Duodenal mucosa (tissue), 2 donors: ENCODE measurements around the gene FBXO17.

Experiments used
- H3K27ac ChIP-seq: one replicate; pipeline ENCODE4 v1.7.0; 2013; ENCODE audit warnings: low read depth, low read length
- H3K27me3 ChIP-seq, 2 donors: one replicate each; pipeline ENCODE4 v1.7.0; 2013; ENCODE audit warnings: low read length in 2 of 2, control low read depth in 1 of 2; ENCODE audit not compliant: insufficient read depth in 2 of 2, control insufficient read depth in 1 of 2
- H3K36me3 ChIP-seq, 2 donors: one replicate each; pipeline ENCODE4 v1.7.0; 2013; ENCODE audit warnings: low read length in 2 of 2, control low read depth in 1 of 2; ENCODE audit not compliant: insufficient read depth in 2 of 2, control insufficient read depth in 1 of 2
- H3K4me1 ChIP-seq, 2 donors: one replicate each; pipeline ENCODE4 v1.7.0; 2013; ENCODE audit warnings: low read length in 2 of 2, control low read depth in 1 of 2; ENCODE audit not compliant: insufficient read depth in 2 of 2, control insufficient read depth in 1 of 2
- H3K4me3 ChIP-seq, 2 donors: one replicate each; pipeline ENCODE4 v1.7.0; 2013; ENCODE audit warnings: low read length in 2 of 2, low read depth in 1 of 2
- H3K9ac ChIP-seq, 2 donors: one replicate each; pipeline ENCODE4 v1.7.0; 2013; ENCODE audit warnings: low read length in 2 of 2, low read depth in 1 of 2
- H3K9me3 ChIP-seq, 2 donors: one replicate each; pipeline ENCODE4 v1.7.0; 2013; ENCODE audit warnings: low read length in 2 of 2, control low read depth in 1 of 2; ENCODE audit not compliant: control insufficient read depth in 1 of 2

The FBXO17 gene

DNA sequence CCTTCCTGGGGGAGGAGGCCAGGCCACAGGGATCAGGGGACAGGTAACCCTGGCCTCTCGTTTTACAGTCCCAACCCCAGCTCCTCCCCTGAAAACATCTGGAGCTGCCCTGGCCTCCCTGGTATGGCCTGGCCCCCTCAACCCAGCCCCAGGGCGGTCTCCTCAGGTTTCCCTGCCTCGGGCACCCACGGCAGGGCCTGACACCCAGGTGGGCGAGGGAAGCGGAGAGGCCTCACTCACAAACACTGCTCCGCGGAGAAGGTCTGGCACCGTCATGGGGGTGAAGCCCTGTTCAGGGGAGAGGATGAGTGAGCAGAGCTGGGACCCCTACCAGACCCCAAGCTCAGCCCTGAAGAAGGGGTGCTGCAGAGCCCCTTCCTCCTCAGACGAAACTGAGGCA is 57.0 kb downstream of the FBXO17 start:
- Histone ChIP-seq H3K4me1 (peaks cover 7% of the 10 kb centered on the region in 2 donors), H3K27me3 (no peaks in the 10 kb centered on the region), H3K9me3 (no peaks in the 10 kb centered on the region), H3K9ac (no peak overlapping the region), H3K36me3 (peaks cover 0 to 17% of the 10 kb centered on the region in 2 donors), H3K4me3 (no peak overlapping the region), H3K27ac (no peak overlapping the region)

DNA sequence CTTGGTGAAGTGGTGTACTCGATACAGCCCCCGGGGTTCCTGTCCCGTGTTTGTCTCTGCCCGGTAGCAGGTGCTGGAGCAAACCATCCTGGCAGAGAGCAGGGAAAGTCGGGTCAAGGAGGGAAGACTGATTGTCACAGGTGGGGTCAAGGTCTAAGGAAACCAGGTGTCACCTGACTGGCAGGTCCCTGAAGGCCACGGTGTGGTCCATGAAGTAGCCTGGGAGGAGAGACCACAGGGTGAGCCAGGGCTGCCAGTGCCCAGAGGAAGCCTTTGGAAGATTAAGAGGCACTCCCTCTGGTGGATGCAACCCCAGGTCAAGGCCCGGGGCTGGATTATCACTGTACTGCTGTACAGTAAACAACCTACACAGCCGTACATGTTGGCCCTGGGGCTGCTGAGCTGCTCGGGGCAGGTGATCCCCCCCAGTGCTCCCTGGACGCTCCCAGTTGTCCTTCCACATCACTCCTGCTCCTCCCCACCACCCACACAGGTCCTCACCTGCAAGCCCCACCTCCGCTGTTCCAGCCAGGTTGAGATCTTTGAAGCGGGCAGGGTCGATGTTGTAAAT is 57.5 kb downstream of the FBXO17 start:
- Histone ChIP-seq H3K27ac (no peak overlapping the region), H3K9ac (no peak overlapping the region), H3K9me3 (no peaks in the 10 kb centered on the region), H3K4me3 (no peak overlapping the region), H3K36me3 (peaks cover 0 to 17% of the 10 kb centered on the region in 2 donors), H3K4me1 (peaks cover 7% of the 10 kb centered on the region in 2 donors), H3K27me3 (no peaks in the 10 kb centered on the region)

DNA sequence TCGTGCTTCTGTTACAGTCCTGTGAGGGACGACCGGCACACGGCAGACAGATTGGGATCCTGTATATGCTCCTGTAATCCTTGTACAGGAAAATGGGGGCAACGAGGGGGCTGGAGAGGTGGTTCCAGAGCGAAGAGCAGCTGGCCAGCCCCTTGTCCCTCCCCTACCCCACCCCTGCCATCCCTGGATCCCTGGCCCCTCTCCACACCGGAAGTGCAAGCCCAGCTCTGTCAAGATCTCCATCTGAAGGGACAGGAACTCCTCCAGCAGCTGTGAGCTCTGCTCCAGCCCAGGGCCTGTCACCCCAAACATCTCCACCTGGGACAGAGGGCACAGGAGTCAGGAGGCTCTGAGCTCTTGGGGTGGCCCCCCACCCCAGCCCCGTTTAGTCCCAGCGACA is 58.0 kb downstream of the FBXO17 start:
- Histone ChIP-seq H3K9me3 (no peaks in the 10 kb centered on the region), H3K27ac (no peak overlapping the region), H3K36me3 (peaks cover 0 to 17% of the 10 kb centered on the region in 2 donors), H3K4me3 (no peak overlapping the region), H3K4me1 (peaks cover 7% of the 10 kb centered on the region in 2 donors), H3K9ac (no peak overlapping the region), H3K27me3 (no peaks in the 10 kb centered on the region)

DNA sequence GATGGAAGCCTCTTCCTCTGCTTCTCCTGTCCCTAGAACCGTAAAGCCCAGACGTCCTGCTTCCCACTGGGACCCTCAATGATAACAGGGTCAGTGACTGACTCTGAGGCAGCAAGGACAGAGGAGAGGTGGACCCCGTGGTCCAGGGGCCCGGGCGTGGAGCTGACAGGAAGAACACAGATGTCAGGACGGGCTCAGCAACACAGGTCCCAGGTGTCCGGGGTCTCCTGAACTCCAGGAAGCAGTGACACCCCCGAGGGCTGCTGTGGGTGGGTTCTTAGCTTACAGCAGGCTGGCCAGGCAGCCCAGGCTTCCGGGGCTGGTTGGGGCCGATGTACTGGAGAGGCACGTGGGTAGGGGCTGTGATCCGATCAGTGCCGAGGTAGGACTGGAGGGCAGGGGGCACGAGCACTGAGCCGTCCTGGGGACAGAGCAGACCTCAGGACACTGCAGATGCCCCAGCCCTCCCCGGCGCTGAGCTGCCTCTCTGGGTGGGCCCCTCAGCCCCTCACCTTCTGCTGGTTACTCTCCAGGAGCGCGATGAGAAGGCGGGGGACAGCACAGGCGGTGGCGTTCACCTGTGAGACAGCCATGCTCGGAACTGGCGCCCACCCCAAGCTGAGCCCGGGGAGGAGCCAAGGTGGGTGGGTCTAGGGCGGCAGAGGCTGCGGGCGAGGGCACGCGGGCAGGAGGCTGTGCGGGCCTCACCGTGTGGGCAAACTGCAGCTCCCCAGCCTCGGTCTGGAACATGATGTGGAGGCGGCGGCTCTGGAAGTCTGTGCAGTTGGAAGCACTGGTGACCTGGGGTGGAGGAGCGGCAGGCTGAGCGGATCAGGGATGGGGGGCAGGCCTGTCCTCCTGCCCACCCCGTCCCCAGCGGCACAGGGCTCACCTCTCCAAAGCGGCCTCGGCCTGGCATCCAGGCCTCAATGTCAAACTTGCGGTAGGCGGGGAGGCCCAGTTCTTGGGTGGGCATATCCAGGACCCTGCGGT is 59.9 kb downstream of the FBXO17 start:
- Histone ChIP-seq H3K4me1 (peaks cover 7% of the 10 kb centered on the region in 2 donors), H3K9me3 (no peaks in the 10 kb centered on the region), H3K9ac (no peak overlapping the region), H3K36me3 (peaks cover 0 to 4% of the 10 kb centered on the region in 2 donors), H3K27me3 (no peaks in the 10 kb centered on the region), H3K4me3 (no peak overlapping the region), H3K27ac (no peak overlapping the region)

DNA sequence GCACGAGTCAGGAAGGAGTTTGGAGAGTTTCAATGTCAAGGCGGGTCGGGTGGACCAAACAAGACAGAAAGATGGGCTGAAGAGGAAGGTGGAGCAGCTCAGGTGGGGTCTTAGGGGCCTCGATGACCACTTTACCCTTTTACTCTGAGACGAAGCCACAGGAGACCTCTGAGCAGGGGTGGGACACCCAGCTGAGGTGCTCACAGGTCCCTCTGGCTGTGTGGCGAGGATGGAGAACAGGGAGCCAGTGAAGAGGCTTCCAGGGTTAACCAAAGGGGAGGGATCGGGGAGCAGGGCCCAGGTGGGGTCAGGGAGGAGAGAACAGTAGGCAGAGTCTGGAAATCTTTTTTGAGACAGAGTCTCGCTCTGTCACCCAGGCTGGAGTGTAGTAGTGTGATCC is 61.6 kb downstream of the FBXO17 start:
- Histone ChIP-seq H3K36me3 (peaks cover 0 to 4% of the 10 kb centered on the region in 2 donors), H3K27me3 (no peaks in the 10 kb centered on the region), H3K9ac (no peak overlapping the region), H3K4me3 (no peak overlapping the region), H3K4me1 (peaks cover 7% of the 10 kb centered on the region in 2 donors), H3K9me3 (no peaks in the 10 kb centered on the region), H3K27ac (no peak overlapping the region)

DNA sequence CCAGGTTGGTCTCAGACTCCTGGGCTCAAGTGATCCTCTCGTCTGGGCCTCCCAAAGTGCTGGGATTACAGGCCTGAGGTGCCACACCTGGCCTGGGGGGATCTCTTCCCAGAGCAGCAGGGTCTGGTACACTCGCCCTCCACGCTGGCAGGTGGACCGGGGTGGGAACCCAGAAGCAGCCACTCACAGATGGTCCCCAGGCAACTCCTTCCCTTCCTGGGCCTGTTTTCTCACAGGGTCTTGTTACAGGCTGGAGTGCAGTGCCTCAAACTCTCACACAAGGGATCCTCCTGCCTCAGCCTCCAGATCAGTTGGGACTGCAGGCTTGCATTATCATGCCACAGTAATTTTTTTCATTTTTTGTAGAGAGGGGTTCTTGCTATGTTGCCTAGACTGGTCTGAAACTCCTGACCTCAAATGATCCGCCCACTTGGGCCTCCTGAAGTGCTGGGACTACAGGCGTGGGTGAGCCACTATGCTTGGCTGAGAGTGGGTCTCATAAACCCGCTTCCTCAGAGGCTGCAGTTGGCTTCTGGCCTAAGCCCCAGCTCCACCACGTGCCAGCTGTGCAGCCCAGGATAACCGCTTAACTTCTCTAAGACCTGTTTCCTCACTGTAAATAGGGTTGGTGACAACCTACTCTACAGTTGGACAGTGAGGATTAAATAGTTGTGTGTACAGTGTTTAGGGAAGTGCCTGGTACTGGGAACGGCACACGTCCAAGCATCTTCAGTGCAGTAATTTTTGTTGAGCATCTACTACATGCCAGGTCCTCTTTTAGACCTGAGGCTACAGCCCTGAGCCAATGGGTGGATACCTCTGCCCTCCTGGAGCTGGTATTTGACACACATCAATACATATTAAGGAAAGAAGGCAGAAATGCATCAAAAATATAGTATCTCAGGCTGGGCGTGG is 62.7 kb downstream of the FBXO17 start:
- Histone ChIP-seq H3K9ac (no peak overlapping the region), H3K9me3 (no peaks in the 10 kb centered on the region), H3K36me3 (peaks cover 0 to 8% of the 10 kb centered on the region in 2 donors), H3K4me1 (peaks cover 2% of the 10 kb centered on the region in 2 donors), H3K27ac (no peak overlapping the region), H3K27me3 (no peaks in the 10 kb centered on the region), H3K4me3 (no peak overlapping the region)

DNA sequence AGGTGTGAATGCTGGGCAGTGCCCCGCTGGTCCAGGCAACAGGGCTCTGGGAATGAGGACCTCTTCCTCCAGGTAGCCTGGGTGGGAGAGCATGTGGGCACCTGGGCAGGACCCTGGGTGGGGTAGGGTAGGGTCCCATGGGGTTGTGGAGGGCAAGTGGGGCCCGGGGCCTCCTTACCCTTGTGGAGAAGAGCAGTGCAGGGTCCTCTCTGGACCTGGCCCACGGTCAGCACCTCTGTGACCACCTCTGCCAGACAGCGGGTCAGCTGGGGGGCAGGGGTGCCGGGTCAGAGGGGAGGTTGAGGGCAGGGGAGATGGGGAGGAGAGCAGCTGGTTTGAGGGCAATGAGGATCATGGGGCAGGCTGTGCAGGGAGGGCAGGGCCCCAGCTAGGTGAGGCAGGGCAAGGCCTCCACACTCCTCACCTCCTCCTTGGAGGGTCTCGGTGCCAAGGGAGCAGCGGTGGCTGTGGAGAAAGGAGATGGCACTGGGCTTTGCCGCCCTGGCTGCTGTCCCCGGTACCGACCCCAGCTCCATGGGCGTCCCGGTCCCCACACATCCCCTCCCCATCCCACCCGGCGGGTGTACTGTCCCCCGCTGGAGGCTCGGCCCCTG is 64.0 kb downstream of the FBXO17 start:
- Histone ChIP-seq H3K36me3 (peaks cover 2 to 21% of the 10 kb centered on the region in 2 donors), H3K9me3 (no peaks in the 10 kb centered on the region), H3K9ac (no peak overlapping the region), H3K27ac (no peak overlapping the region), H3K4me3 (no peak overlapping the region), H3K27me3 (no peaks in the 10 kb centered on the region), H3K4me1 (no peaks in the 10 kb centered on the region)

DNA sequence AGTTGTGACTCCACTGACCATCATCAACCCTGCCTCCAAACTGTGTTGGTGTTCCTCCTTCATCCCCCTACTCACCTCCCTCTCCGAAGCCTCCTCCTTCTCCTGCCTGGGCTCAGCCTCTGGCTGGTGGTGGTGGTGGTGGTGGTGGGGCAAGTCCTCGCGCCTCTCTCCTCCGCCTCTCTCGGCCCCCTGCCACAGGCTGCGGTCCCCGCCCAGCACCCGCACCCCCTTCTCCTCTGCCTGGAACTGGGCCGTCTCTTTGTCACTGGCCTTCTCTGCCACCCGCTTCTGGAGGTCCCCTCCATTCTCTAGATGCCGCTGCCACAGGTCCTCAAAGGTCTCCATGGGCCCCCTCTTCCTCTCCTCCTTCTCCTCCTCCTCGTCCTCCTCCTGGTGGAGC is 65.1 kb downstream of the FBXO17 start:
- H3K9me3 ChIP-seq: no peaks in the 10 kb centered on the region
- no peak overlapping the region for H3K9ac ChIP-seq

DNA sequence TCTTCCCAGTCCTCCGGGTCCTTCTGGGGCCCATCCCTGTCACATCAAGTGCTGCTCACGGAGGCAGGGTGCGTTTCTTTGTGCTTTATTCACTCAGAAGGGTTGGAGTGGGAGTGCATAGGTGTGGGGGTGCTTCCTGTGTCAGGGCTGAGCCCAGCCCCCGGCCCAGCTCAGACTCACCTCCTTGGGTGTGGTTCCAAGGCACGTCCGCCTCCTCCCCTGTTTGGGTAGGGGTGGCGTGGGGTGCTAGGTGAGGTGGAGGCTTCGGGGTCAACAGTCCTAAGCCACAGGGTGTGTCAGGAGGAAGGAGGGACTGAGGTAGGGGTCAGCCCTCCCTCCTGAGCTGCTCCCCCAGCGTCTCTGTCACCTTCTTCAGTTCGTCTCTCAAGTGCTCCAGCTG is 66.6 kb downstream of the FBXO17 start:
- Histone ChIP-seq H3K36me3 (peaks cover 2 to 39% of the 10 kb centered on the region in 2 donors), H3K27ac (no peak overlapping the region)

More for the DNA sequence above, 65.1 kb downstream of the FBXO17 start:
- peaks cover 2 to 26% of the 10 kb centered on the region in 2 donors for H3K36me3 ChIP-seq
- H3K4me1 ChIP-seq: no peaks in the 10 kb centered on the region
- H3K4me3 ChIP-seq: no peak overlapping the region
- H3K27ac ChIP-seq: no peak overlapping the region
- no peaks in the 10 kb centered on the region for H3K27me3 ChIP-seq

More for the DNA sequence above, 66.6 kb downstream of the FBXO17 start:
- Histone ChIP-seq H3K27me3 (no peaks in the 10 kb centered on the region), H3K9me3 (no peaks in the 10 kb centered on the region), H3K4me3 (no peak overlapping the region), H3K9ac (no peak overlapping the region), H3K4me1 (no peaks in the 10 kb centered on the region)
